IPS-11a (cell line): ENCODE data around the gene HDGFL3.
"Not testable (repeated sequence)": the region's sequence is repeated elsewhere in the genome, so short reads cannot be mapped to it uniquely, and the experiment has no call there.

Experiments
- H3K4me3 ChIP-seq: one replicate; pipeline ENCODE4 v1.5.1; 2013; ENCODE audit warnings: low read depth, low read length, control low read depth

Gene HDGFL3

DNA sequence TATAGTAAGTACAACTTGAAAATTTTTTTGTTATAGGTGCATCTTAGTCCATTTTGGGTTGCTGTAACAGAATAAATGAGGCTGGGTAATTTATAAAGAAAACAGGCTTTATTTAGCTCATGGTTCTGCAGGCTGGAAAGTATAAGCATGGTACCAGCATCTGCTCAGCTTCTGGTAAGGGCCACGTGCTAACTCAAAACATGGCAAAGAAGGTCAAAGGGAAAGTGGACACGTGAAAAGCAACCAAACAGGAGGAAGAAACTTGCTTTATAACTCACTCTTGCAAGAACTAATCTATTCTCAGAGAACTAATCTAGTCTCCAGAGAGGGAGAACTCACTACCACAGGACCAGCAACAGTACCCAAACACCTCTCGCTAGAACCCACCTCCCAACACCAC is 9.1 kb downstream of the HDGFL3 start:
- H3K4me3 ChIP-seq, result no peak overlapping the region

DNA sequence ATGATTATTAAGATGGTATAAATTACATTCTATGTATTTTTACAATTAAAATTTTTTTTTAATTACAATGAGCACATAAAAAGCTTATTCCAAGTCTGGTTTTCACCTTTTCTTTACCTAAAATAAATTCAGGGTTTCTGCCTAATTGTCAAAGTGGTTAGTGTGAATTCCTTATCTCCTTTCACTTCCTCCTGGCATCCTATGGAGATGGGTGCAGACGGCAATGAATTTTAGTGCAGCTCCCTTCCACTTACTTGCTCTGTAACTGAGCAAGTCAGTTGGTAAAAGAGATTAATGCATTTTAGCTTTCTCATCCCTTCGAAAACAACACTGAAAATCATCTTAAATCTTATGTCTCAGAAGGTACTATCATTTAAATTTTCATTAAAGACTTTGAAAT is 13.1 kb downstream of the HDGFL3 start:
- H3K4me3 ChIP-seq, result no peak overlapping the region

DNA sequence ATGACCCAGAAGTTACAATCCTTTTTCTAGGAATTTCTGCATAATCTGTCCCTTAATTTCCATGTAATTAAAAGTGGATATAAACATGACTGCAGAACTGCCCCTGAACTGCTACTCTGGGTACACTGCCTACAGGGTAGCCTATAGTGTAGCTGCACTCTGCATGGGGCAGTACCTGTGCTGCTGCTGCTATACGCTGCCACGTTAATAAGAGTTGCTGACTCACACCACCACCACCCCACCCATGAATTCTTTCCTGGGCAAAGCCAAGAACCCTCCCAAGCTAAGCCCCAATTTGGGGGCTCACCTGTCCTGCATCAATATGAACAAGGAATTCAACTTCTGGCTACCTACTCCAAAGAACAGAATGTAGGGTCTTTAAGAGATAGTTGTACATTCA is 13.9 kb downstream of the HDGFL3 start:
- H3K4me3 ChIP-seq, result no peak overlapping the region

DNA sequence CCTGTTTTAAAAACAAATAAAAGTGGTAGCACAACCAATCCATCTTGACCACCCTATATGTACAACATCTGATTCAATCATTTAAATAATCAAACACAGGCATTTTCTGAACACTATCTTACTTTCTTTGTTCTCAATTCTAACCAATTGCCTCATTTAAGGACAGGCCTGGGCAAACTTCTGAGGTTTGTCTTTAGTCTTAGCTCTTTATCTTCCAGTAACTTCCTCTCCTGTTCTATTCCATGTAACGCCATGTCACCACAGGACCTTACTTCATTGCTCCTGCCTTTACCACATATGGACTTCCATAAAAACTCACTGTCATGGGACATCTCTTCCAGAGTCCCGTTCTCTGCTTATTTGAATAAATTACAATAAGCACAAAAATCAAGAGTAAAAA is 14.9 kb downstream of the HDGFL3 start:
- no peak overlapping the region for H3K4me3 ChIP-seq

DNA sequence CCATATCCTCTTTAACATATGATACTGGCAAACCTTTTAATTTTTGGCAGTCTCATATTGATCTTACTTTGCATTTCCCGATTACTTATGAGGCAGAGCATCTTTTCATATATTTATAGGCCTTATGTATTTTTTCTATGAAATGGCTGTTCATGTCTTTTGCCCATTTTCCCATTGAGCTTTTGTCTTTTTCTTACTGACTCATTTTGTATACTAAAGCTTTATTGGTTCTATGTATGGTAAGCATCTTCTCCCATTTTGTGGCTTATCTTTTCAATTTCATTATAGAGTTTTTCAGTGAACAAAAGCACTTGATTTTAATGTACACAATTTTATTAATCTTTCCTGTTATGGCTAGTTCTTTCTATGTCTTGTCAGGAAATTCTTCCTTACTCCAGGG is 17.2 kb downstream of the HDGFL3 start:
- no peak overlapping the region for H3K4me3 ChIP-seq

DNA sequence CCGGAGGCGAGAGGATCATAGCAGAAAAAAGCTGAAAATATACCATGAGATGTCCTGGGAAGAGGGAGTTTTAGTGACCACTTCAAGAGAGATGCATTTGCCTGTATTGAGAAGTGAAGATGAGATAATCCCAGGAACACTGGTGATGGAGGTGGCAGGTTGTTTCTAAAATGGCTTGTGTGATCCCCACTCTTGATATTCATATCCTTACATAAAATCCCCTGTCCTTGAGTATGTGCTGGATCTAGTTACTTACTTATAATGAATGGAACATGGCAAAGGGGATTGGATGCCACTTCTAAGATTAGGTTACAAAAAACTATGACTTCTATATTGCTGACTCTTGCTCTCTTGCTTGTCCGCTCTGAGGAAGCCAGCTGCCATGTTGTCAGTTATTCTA is 22.1 kb downstream of the HDGFL3 start:
- H3K4me3 ChIP-seq, result no peak overlapping the region

- no peak overlapping the region for H3K4me3 ChIP-seq
Observed at GRCh38 chr15:83178869-83179325, 28.7 kb downstream of the HDGFL3 start.

GRCh38 chr15:83178390-83178789 is 29.2 kb downstream of the HDGFL3 start:
- no peak overlapping the region for H3K4me3 ChIP-seq

DNA sequence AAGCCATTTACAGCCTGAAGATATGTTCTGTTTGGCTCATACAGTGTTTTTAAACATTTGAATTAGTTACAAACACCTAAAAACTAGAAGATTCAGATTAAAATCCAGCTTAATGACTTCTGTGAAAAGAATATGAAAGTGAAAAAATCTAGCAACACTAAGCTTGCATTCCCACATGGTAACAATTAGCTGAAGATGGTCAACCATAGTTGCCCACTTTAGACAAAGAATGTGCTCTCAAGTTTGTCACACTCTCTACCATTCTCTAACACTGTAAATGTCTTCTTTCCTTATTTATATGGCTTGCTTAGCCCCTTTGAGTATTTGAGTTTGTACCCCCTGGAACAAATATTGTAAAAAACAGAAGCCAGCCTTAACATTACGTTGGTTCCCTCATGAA is 32.7 kb downstream of the HDGFL3 start:
- no peak overlapping the region for H3K4me3 ChIP-seq

- H3K4me3 ChIP-seq, result no peak overlapping the region
Observed at GRCh38 chr15:83170474-83171165, 37.0 kb downstream of the HDGFL3 start.

- not testable (repeated sequence) for H3K4me3 ChIP-seq
Observed at GRCh38 chr15:83169576-83169975, 38.0 kb downstream of the HDGFL3 start.

- H3K4me3 ChIP-seq, result no peak overlapping the region
Observed at GRCh38 chr15:83166830-83167229, 40.8 kb downstream of the HDGFL3 start.

DNA sequence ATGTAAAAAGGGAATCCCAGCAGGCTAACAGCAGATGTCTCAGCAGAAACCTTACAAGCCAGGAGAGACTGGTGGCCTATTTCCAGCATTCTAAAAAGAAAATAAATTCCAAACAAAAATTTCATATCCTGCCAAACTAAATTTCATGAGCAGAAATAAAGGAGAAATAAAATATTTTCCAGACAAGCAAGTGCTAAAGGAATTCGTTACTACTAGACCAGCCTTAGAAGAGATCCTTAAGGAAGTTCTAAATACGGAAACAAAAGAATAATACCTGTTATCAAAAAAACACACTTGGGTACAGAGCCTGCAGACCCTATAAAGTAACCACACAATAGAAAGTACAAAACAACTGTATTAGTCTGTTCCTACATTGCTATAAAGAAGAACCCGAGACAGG is 41.4 kb downstream of the HDGFL3 start:
- no peak overlapping the region for H3K4me3 ChIP-seq

GRCh38 chr15:83164771-83165404 is 42.7 kb downstream of the HDGFL3 start:
- H3K4me3 ChIP-seq, result no peak overlapping the region

GRCh38 chr15:83164111-83164770 is 43.4 kb downstream of the HDGFL3 start:
- H3K4me3 ChIP-seq, result no peak overlapping the region

- H3K4me3 ChIP-seq, result no peak overlapping the region
Observed at GRCh38 chr15:83163032-83163431, 44.6 kb downstream of the HDGFL3 start.

DNA sequence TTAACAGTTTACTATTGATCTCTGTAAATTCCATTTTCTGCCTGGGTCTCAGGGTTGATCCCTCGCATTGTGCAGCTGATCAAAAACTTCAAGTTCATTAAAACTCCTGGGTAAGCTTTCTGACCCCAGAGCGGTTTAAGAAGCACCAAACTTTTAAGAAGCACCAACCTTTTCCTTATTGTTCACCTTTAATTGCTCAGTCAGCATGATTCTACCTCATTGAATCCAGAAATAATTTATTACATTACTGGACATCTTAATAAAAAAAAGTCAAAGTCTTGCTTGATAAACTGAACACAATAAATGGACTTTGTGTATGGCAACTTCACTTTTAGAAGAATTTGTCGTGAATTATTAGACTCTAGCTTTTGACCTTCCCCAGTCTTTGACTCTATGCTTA is 46.9 kb downstream of the HDGFL3 start:
- H3K4me3 ChIP-seq, result no peak overlapping the region

DNA sequence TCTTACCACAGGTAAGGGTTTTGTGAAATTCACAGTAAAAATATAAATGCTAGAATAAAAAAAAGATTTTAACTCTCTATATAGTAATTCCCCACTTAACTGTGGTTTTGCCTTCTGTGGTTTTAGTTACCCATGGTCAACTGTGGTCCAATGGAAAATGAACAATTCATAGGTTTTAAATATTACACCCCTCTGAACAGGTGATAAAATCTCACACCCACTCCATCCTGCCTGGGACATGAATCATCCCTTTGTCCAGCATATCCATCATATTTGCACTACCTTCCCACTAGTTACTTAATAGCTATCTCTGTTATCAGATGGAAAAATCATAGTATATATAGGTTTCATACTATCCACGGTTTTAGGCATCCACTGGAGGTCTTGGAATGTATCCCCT is 49.2 kb downstream of the HDGFL3 start:
- H3K4me3 ChIP-seq, result no peak overlapping the region

DNA sequence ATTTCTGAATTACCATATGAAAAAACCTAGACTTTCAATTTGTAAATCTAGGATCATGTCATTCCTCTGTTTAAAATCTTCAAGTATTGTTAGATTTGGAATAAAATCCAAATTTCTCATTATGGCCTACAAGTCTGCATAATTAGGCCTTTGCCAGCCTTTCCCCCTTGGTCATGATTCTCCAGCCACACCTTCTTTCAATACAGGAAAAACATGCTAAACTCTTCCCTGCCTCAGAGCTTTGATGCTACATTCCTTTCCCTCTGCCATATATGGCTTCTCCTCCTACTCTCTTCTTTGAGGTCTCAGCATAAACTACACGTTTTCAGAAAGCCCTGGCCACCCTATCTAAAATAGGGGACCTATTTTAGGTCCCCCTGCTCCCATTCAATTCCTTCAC is 51.7 kb downstream of the HDGFL3 start:
- H3K4me3 ChIP-seq, result no peak overlapping the region

GRCh38 chr15:83153288-83153687 is 54.3 kb downstream of the HDGFL3 start:
- H3K4me3 ChIP-seq, result no peak overlapping the region

GRCh38 chr15:83144771-83145170 is 62.9 kb downstream of the HDGFL3 start:
- H3K4me3 ChIP-seq, result no peak overlapping the region

- not testable (repeated sequence) for H3K4me3 ChIP-seq
Observed at GRCh38 chr15:83142151-83142550, 65.5 kb downstream of the HDGFL3 start.
